Activated T-cell treated with anti-CD3 and anti-CD28 coated beads, Interleukin-2, amount 50 U/mL, for 72 hours (primary cell): ENCODE data around the gene SPATA31D4. TPM values are rescaled to one million over a fixed set of nuclear protein-coding genes. Genes with fewer than 3 reads are reported as not detected.

ENCODE experiments used
- ATAC-seq, 2 donors: fragments of 150-1000 bp; cut with Tn5 transposase; replicated peaks in 1 of 2; 2 replicates each; pipeline ENCODE4 v1.10.0; 2021; ENCODE audit warnings: moderate library complexity in 2 of 2, mild to moderate bottlenecking in 1 of 2
- DNase-seq, 2 donors: peaks; one replicate each; pipeline ENCODE4 v3.0.0; 2021 to 2022; ENCODE audit warnings: mixed read lengths in 1 of 2
- H3K27ac Mint-ChIP-seq: one replicate; pipeline ENCODE4 v1.8.0; 2022; ENCODE audit warnings: mild to moderate bottlenecking, moderate library complexity, mixed read lengths
- H3K27me3 Mint-ChIP-seq: one replicate; pipeline ENCODE4 v1.8.0; 2022; ENCODE audit warnings: low read depth, mixed read lengths
- H3K36me3 Mint-ChIP-seq, 2 donors: one replicate each; pipeline ENCODE4 v1.8.0; 2022; ENCODE audit warnings: mixed read lengths in 2 of 2, mild to moderate bottlenecking in 1 of 2; ENCODE audit not compliant: insufficient read depth in 2 of 2
- H3K4me1 Mint-ChIP-seq: one replicate; pipeline ENCODE4 v1.8.0; 2022; ENCODE audit warnings: low read depth, mixed read lengths
- H3K4me3 Mint-ChIP-seq, 2 donors: one replicate each; pipeline ENCODE4 v1.8.0; 2022; ENCODE audit warnings: mild to moderate bottlenecking in 2 of 2, mixed read lengths in 2 of 2, moderate library complexity in 2 of 2
- H3K9me3 Mint-ChIP-seq, 2 donors: one replicate each; pipeline ENCODE4 v1.8.0; 2022; ENCODE audit warnings: mixed read lengths in 2 of 2
- total RNA-seq, 2 donors: library from RNA; stranded (reverse); gene quantifications; one replicate each; pipeline ENCODE4 v1.2.3, GENCODE V29; 2022

Gene SPATA31D4
- total RNA-seq, 2 donors from 2014 or later, result not detected

DNA sequence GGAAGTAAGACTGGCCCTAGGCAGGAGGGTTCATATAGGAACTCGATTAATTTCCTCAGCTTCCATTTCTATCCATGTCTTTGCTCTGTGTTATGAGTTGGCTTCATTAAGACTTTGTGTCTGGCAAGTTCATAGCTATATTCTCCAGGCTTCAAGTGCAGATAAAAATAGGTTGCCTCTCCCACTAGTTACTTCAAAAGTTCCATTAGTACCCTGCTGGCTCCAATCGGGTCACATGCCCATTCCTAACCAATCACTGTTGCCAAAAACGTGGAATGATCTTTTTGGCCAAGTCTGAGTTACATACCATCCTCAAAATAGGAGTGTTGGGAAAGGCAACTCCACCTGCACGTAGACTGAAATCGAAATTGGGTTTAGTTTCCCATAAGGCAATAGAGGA lies 46.5 kb downstream of the SPATA31D4 start:
- H3K9me3 Mint-ChIP-seq, result peaks cover 1 to 7% of the 10 kb centered on the region in 2 donors
- no peak overlapping the region for H3K4me3 Mint-ChIP-seq
- H3K27ac Mint-ChIP-seq, result no peak overlapping the region
- H3K36me3 Mint-ChIP-seq, result no peaks in the 10 kb centered on the region
- ATAC-seq (no peak), DNase-seq (no peak)
- no peaks in the 10 kb centered on the region for H3K27me3 Mint-ChIP-seq
- H3K4me1 Mint-ChIP-seq, result no peaks in the 10 kb centered on the region

DNA sequence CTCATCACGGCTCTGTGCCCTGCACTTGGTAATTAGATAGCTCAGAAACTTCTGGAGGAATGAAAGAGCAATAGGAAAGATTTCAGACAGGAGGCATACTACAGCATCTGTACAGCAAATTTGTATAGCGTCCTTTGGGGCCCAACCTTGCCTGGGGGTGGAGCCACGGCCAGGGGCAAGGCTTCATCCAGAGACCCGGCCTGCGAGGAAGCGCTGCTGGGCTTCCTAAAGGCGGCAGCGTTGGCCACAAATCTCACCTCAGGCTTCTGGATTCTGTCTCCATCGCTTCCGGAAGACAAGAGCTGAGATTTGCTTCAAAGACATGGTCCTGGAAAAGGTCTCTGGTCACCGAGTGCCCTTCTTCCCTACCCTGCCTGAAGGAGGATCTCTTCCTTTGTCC lies 48.1 kb downstream of the SPATA31D4 start:
- Mint-ChIP-seq H3K4me1 (no peaks in the 10 kb centered on the region), H3K27ac (no peak overlapping the region), H3K4me3 (no peak overlapping the region), H3K27me3 (no peaks in the 10 kb centered on the region), H3K36me3 (no peaks in the 10 kb centered on the region), H3K9me3 (peaks cover 3 to 7% of the 10 kb centered on the region in 2 donors)
- DNase-seq (no peak), ATAC-seq (no peak)

- Mint-ChIP-seq H3K9me3 (peaks cover 3 to 7% of the 10 kb centered on the region in 2 donors), H3K27ac (no peak overlapping the region)
Observed at GRCh38 chr9:81979196-81979595, 51.0 kb downstream of the SPATA31D4 start.

DNA sequence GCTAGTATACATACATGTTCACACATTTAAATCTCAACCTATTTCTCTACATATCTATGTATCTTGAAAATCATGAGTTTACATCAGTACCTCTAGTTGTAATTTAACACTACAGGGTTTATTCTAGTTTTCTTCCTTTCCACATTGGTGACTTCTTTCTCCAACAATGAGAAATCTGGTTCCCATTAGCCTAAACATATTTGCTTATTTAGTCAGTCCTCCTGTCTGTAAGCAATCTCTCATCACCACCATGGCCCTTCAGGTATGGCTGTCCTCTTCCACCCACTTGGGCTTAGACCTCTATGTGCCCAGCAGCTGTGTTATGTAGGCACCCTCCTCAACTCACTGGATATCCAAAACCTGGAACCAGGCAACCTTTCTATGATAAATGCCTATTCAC lies 52.3 kb downstream of the SPATA31D4 start:
- Mint-ChIP-seq H3K4me3 (no peak overlapping the region), H3K36me3 (no peaks in the 10 kb centered on the region), H3K27ac (no peak overlapping the region), H3K4me1 (no peaks in the 10 kb centered on the region), H3K9me3 (peaks cover 5 to 7% of the 10 kb centered on the region in 2 donors), H3K27me3 (no peaks in the 10 kb centered on the region)
- ATAC-seq (no peak), DNase-seq (no peak)

More at GRCh38 chr9:81979196-81979595, 51.0 kb downstream of the SPATA31D4 start:
- Mint-ChIP-seq H3K4me1 (no peaks in the 10 kb centered on the region), H3K4me3 (no peak overlapping the region), H3K36me3 (no peaks in the 10 kb centered on the region), H3K27me3 (no peaks in the 10 kb centered on the region)
- ATAC-seq, result no peak
- no peak for DNase-seq

DNA sequence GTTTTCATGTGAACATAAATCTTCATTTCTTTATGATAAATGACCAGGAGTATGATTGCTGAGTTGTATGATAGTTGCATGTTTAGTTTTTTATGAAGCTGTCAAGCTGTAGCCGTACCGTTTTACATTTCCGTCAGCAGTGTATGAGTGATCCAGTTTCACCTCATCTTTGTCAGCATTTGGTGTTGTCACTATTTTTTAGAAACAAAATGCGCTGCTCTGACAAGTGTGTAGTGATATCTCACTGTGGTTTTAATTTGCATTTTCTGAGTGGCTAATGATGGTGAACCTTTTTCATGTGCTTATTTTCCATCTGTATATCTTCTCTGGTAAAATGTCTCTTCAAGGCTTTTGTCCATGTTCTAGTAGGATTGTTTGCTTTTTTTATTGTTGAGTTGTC lies 53.7 kb downstream of the SPATA31D4 start:
- Mint-ChIP-seq H3K36me3 (no peaks in the 10 kb centered on the region), H3K4me1 (no peaks in the 10 kb centered on the region), H3K9me3 (peaks cover 4 to 6% of the 10 kb centered on the region in 2 donors), H3K4me3 (no peak overlapping the region), H3K27me3 (no peaks in the 10 kb centered on the region), H3K27ac (no peak overlapping the region)
- no peak for ATAC-seq
- DNase-seq, result no peak

Other genes starting within 250 kb of the SPATA31D4 start
- gene TLE1, start 238.9 kb upstream of the SPATA31D4 start, total RNA-seq, result under 1 TPM; 0.30 to 0.34 TPM
- gene SPATA31D3, start 15.1 kb downstream of the SPATA31D4 start, total RNA-seq, result not detected
- gene SPATA31D1, start 60.3 kb downstream of the SPATA31D4 start, total RNA-seq, result not detected